IMR-90 (cell line): ENCODE data around the gene SULT1A3. TPM values are rescaled to one million over a fixed set of nuclear protein-coding genes. Genes with fewer than 3 reads are reported as not detected.

ENCODE experiments used
- ATAC-seq: fragments of 200-7000 bp; cut with Tn5 transposase; 2 replicates; pipeline ENCODE4 v1.9.1; 2020; ENCODE audit warnings: low read depth, mild to moderate bottlenecking, moderate library complexity
- BruUV-seq: library from RNA; stranded (reverse); fragments of 400-500 nt; replicated peaks from 2 replicates; lab custom pipeline; 2021; lab: Mats Ljungman, UMichigan
- CTCF ChIA-PET: fragments of 300-600 bp; formaldehyde crosslinking; extraction: SDS; loops from one replicate; lab custom pipeline; 2021; ENCODE audit warnings: antibody characterized with exemption; lab: Yijun Ruan, JAX
- POLR2A ChIA-PET: fragments of 300-600 bp; sonication (Branson Sonifier 250); formaldehyde crosslinking; loops from one replicate; lab custom pipeline; 2022; ENCODE audit warnings: antibody characterized with exemption; ENCODE audit not compliant: unreplicated experiment; lab: Charles Lee
- DNase-seq: peaks from one replicate; pipeline ENCODE4 v3.0.0; 2013
- H2AFZ ChIP-seq: replicated peaks from 2 replicates; pipeline ENCODE3; 2013; ENCODE audit warnings: low read length, mild to moderate bottlenecking; ENCODE audit not compliant: poor library complexity
- H2AK5ac ChIP-seq: 2 replicates; pipeline ENCODE4 v1.6.1; 2013; ENCODE audit warnings: low read depth, low read length, inconsistent platforms
- H2AK9ac ChIP-seq: replicated peaks from 2 replicates; pipeline ENCODE3; 2013; ENCODE audit warnings: mild to moderate bottlenecking, low read depth, low read length, moderate library complexity; ENCODE audit not compliant: poor library complexity
- H2BK120ac ChIP-seq: 2 replicates; pipeline ENCODE4 v1.6.1; 2013; ENCODE audit warnings: low read depth, low read length, inconsistent platforms
- H2BK15ac ChIP-seq: 3 replicates; pipeline ENCODE4 v1.6.1; 2013; ENCODE audit warnings: low read depth, low read length, inconsistent platforms
- H2BK20ac ChIP-seq: 2 replicates; pipeline ENCODE4 v1.6.1; 2013; ENCODE audit warnings: low read depth, mild to moderate bottlenecking, inconsistent platforms, low read length, moderate library complexity
- H2BK5ac ChIP-seq: 2 replicates; pipeline ENCODE4 v1.6.1; 2013; ENCODE audit warnings: mild to moderate bottlenecking, low read depth, low read length, inconsistent platforms; ENCODE audit not compliant: poor library complexity, severe bottlenecking
- H3K14ac ChIP-seq: replicated peaks from 2 replicates; pipeline ENCODE4 v1.6.1; 2013; ENCODE audit warnings: low read depth, low read length, inconsistent platforms
- H3K18ac ChIP-seq: 2 replicates; pipeline ENCODE4 v1.6.1; 2013; ENCODE audit warnings: low read depth, low read length, control low read depth
- H3K23ac ChIP-seq: 2 replicates; pipeline ENCODE4 v1.6.1; 2013; ENCODE audit warnings: low read depth, low read length, inconsistent platforms
- H3K27ac ChIP-seq: 2 replicates; pipeline ENCODE4 v1.5.1; 2013; ENCODE audit warnings: mild to moderate bottlenecking, control low read depth, low read length; ENCODE audit not compliant: insufficient read depth
- H3K27me3 ChIP-seq: 2 replicates; pipeline ENCODE4 v1.6.1; 2013; ENCODE audit warnings: low read length; ENCODE audit not compliant: control insufficient read depth, insufficient read depth
- H3K36me3 ChIP-seq: 2 replicates; pipeline ENCODE4 v1.6.1; 2013; ENCODE audit warnings: low read length, mixed read lengths; ENCODE audit not compliant: control insufficient read depth, insufficient read depth
- H3K4ac ChIP-seq: 2 replicates; pipeline ENCODE4 v1.6.1; 2013; ENCODE audit warnings: low read depth, low read length, inconsistent platforms
- H3K4me1 ChIP-seq: 2 replicates; pipeline ENCODE4 v1.6.1; 2013; ENCODE audit warnings: low read length, mixed read lengths; ENCODE audit not compliant: control insufficient read depth, insufficient read depth
- H3K4me2 ChIP-seq: 2 replicates; pipeline ENCODE4 v1.6.1; 2013; ENCODE audit warnings: low read depth, mild to moderate bottlenecking, control low read depth, low read length, moderate library complexity
- H3K4me3 ChIP-seq: 2 replicates; pipeline ENCODE4 v1.5.1; 2013; ENCODE audit warnings: low read depth, mild to moderate bottlenecking, control low read depth, low read length, moderate library complexity; ENCODE audit not compliant: insufficient read depth
- H3K56ac ChIP-seq: 2 replicates; pipeline ENCODE4 v1.6.1; 2013; ENCODE audit warnings: low read length, inconsistent platforms; ENCODE audit not compliant: insufficient read depth; ENCODE audit errors: extremely low read depth
- H3K79me1 ChIP-seq, 2 experiments: 2 replicates each; pipeline ENCODE4 v1.6.1; 2013; ENCODE audit warnings: low read length in 2 of 2, inconsistent platforms in 1 of 2, low read depth in 1 of 2
- H3K9ac ChIP-seq: 2 replicates; pipeline ENCODE4 v1.6.1; 2013; ENCODE audit warnings: low read depth, low read length, control low read depth
- H3K9me1 ChIP-seq: 2 replicates; pipeline ENCODE4 v1.6.1; 2013; ENCODE audit warnings: low read length, inconsistent platforms; ENCODE audit not compliant: insufficient read depth
- H3K9me3 ChIP-seq: 2 replicates; pipeline ENCODE4 v1.6.1; 2013; ENCODE audit warnings: low read length; ENCODE audit not compliant: control insufficient read depth, insufficient read depth
- H4K20me1 ChIP-seq: 2 replicates; pipeline ENCODE4 v1.6.1; 2013; ENCODE audit warnings: low read length, inconsistent platforms; ENCODE audit not compliant: insufficient read depth
- H4K5ac ChIP-seq: 2 replicates; pipeline ENCODE4 v1.6.1; 2013; ENCODE audit warnings: mild to moderate bottlenecking, low read depth, low read length, control low read depth
- H4K8ac ChIP-seq, 2 experiments: 2 replicates each; pipeline ENCODE4 v1.6.1; 2013; ENCODE audit warnings: low read depth in 2 of 2, low read length in 2 of 2, control low read depth in 1 of 2, inconsistent platforms in 1 of 2
- H4K91ac ChIP-seq: 2 replicates; pipeline ENCODE4 v1.6.1; 2013; ENCODE audit warnings: low read depth, low read length, inconsistent platforms; ENCODE audit not compliant: insufficient read depth
- MAFK ChIP-seq: IDR thresholded peaks from 2 replicates; pipeline ENCODE4 v1.6.1; 2012; ENCODE audit warnings: low read depth, low read length, improper control_type of control experiment
- NFE2L2 ChIP-seq: fragments of 150-350 bp; IDR thresholded peaks from 2 replicates; pipeline ENCODE4 v1.6.1; 2016; ENCODE audit warnings: low read depth, mild to moderate bottlenecking, low read length
- SMC3 ChIP-seq: fragments of 150-350 bp; IDR thresholded peaks from 2 replicates; pipeline ENCODE4 v1.6.1; 2016; ENCODE audit warnings: low read depth, mild to moderate bottlenecking, antibody characterized with exemption, low read length, moderate library complexity
- WGBS, 2 experiments: methylation state at CpG; one replicate each; pipeline versions ENCODE4 v1.1.5 to v1.1.7; 2013; ENCODE audit warnings: missing lambda C conversion rate in 2 of 2; ENCODE audit not compliant: insufficient read length in 1 of 2; ENCODE audit errors: extremely low coverage in 2 of 2; 5-methylcytosine and 5-hydroxymethylcytosine counted together
- dilution Hi-C: fragments of 300-500 bp; cut with HindIII; formaldehyde crosslinking; loops from one replicate; pipeline ENCODE4 v1.14.3; 2018; ENCODE audit warnings: low sequenced_read_pairs; ENCODE audit not compliant: unreplicated experiment
- in situ Hi-C: fragments of 300-500 bp; cut with MboI; formaldehyde crosslinking; loops from 3 replicates; pipeline ENCODE4 v1.14.3; 2019; ENCODE audit warnings: low sequenced_read_pairs, inconsistent platforms, mixed read lengths
- intact Hi-C: fragments of 100-400 bp; cut with micrococcal nuclease; formaldehyde crosslinking; loops from 2 replicates; pipeline ENCODE4 v1.10.0; 2022
- polyA plus RNA-seq, 3 experiments: library from polyadenylated mRNA; depleted of rRNA; stranded (reverse); fragments of >200 nt; gene quantifications; 2 replicates each; pipeline ENCODE4 v1.2.3, GENCODE V29; 2012; ENCODE audit warnings: low replicate concordance in 1 of 3
- total RNA-seq: library from RNA; depleted of rRNA; stranded (reverse); fragments of >200 nt; gene quantifications from 2 replicates; pipeline ENCODE4 v1.2.3, GENCODE V29; 2012
- TF ChIP-seq, protein P1 (sequence below): fragments of 150-350 bp; IDR thresholded peaks from 2 replicates; pipeline ENCODE4 v1.6.1; 2016; ENCODE audit warnings: low read depth, mild to moderate bottlenecking, low read length, moderate library complexity, borderline replicate concordance

SULT1A3 gene
- total and polyA plus RNA-seq, 2 of the 4 experiments (the other 2 are of a cell fraction): 0.18 to 17.2 TPM

DNA sequence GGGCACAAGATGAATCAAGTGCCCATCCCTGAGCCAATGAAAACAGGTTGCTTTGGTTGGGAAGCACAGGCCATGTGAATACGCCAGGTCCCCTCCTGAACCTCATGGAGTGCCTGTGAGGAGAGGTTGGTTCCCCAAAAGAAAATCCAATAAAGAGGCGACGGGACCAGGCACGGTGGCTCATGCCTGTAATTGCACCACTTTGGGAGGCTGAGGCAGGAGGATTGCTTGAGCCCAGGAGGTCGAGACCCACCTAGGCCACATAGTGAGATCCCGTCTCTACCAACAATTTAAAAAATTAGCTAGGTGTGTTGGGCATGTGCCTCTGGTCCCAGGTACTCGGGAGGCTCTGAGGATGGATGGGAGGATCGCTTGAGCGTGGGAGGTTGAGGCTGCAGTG lies 19.1 kb upstream of the SULT1A3 start:
- H3K4me2 ChIP-seq: no peak overlapping the region
- H4K91ac ChIP-seq: no peak overlapping the region
- POLR2A ChIA-PET: no interaction called here
- DNase-seq (no peak), ATAC-seq (no peak)
- WGBS, 2 experiments: 86% methylated on average over 2 of the region's 9 CpGs; no CpG with 5 or more reads in 1 of the 2 experiments
- H3K18ac ChIP-seq: no peak overlapping the region
- H3K4ac ChIP-seq: no peak overlapping the region
- H3K36me3 ChIP-seq: no peaks in the 10 kb centered on the region
- no peak overlapping the region for H2BK120ac ChIP-seq
- H3K56ac ChIP-seq: no peak overlapping the region
- no peak overlapping the region for H3K14ac ChIP-seq
- CTCF ChIA-PET: no interaction called here
- H4K5ac ChIP-seq: no peak overlapping the region
- H3K27me3 ChIP-seq: no peaks in the 10 kb centered on the region
- peaks cover 2% of the 10 kb centered on the region; the same call in 1 of the 2 replicates for H3K4me1 ChIP-seq
- in situ Hi-C loops (loop anchor here (25.0 kb wide), 1 partner anchor 232 kb away; the partner anchor contains the start of gene ZNF771), intact Hi-C loops (no loop called here), dilution Hi-C loops (no loop called here)
- no peaks in the 10 kb centered on the region for H3K9me3 ChIP-seq
- no peak overlapping the region for H3K27ac ChIP-seq
- no peak overlapping the region for H2BK20ac ChIP-seq
- no TSS peak for BruUV-seq
- H4K8ac ChIP-seq: no peak overlapping the region
- H4K20me1 ChIP-seq: no peaks in the 10 kb centered on the region; the same call in 1 of the 2 replicates
- H2AK9ac ChIP-seq: no peak overlapping the region
- TF ChIP-seq MAFK: no peak
- TF ChIP-seq, protein P1, sequence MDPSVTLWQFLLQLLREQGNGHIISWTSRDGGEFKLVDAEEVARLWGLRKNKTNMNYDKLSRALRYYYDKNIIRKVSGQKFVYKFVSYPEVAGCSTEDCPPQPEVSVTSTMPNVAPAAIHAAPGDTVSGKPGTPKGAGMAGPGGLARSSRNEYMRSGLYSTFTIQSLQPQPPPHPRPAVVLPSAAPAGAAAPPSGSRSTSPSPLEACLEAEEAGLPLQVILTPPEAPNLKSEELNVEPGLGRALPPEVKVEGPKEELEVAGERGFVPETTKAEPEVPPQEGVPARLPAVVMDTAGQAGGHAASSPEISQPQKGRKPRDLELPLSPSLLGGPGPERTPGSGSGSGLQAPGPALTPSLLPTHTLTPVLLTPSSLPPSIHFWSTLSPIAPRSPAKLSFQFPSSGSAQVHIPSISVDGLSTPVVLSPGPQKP: no peak
- TF ChIP-seq SMC3: no peak
- TF ChIP-seq NFE2L2: no peak
- no peak overlapping the region for H2AK5ac ChIP-seq
- no peak overlapping the region for H3K4me3 ChIP-seq
- H3K79me1 ChIP-seq: no peaks in the 10 kb centered on the region; a peak in 1 of 4 replicates
- no peak overlapping the region for H2BK15ac ChIP-seq
- no peak overlapping the region for H3K9ac ChIP-seq
- H2BK5ac ChIP-seq: no peak overlapping the region
- no peak overlapping the region for H3K23ac ChIP-seq
- H3K9me1 ChIP-seq: peaks cover 3% of the 10 kb centered on the region; the same call in 1 of the 2 replicates
- H2AFZ ChIP-seq: no peak overlapping the region
